HepG2 (cell line): ENCODE results near the gene NSD2. TPM values are rescaled to one million over a fixed set of nuclear protein-coding genes. Genes with fewer than 3 reads are reported as not detected.
A peak's percentile ranks its signal among the peaks of the same experiment; 100 is the strongest.

ENCODE experiments used
- CHD4 ChIP-seq: fragments of 200-600 bp; sonication (generic); IDR thresholded peaks from 2 replicates; pipeline ENCODE4 v1.7.0; 2017; ENCODE audit warnings: mild to moderate bottlenecking, low read length, borderline replicate concordance
- ELF1 ChIP-seq: sonication (generic); formaldehyde crosslinking; IDR thresholded peaks from 2 replicates; pipeline ENCODE4 v1.4.0; 2020; ENCODE audit warnings: missing genetic modification reagents
- FOXC1 ChIP-seq: sonication (generic); formaldehyde crosslinking; IDR thresholded peaks from 2 replicates; pipeline ENCODE4 v1.8.0; 2022; ENCODE audit warnings: mild to moderate bottlenecking, missing genetic modification reagents, borderline replicate concordance
- GABPA ChIP-seq, 2 experiments: IDR thresholded peaks; 2 replicates each; pipeline ENCODE4 v1.6.1; 2011 to 2016; ENCODE audit warnings: low read depth in 2 of 2, low read length in 1 of 2, missing biosample characterization in 1 of 2, missing genetic modification characterization in 1 of 2
- HNRNPL ChIP-seq: fragments of 200-400 bp; formaldehyde crosslinking; IDR thresholded peaks from 2 replicates; pipeline ENCODE4 v1.6.1; 2017; ENCODE audit warnings: mild to moderate bottlenecking, low read depth, low read length
- MIER3 ChIP-seq: IDR thresholded peaks from 2 replicates; pipeline ENCODE4 v1.6.1; 2016; ENCODE audit warnings: missing compliant biosample characterization, borderline replicate concordance
- NFE2L1 ChIP-seq: sonication (generic); formaldehyde crosslinking; IDR thresholded peaks from 2 replicates; pipeline ENCODE4 v1.4.0; 2020; ENCODE audit warnings: missing genetic modification reagents, mild to moderate bottlenecking, borderline replicate concordance
- NPAS2 ChIP-seq: sonication (generic); formaldehyde crosslinking; IDR thresholded peaks from 2 replicates; pipeline ENCODE4 v1.8.0; 2022; ENCODE audit warnings: mild to moderate bottlenecking, missing genetic modification reagents, borderline replicate concordance
- SP1 ChIP-seq, 2 experiments: fragments of 450-650 bp in 1 of 2; sonication (generic) in 1 of 2; formaldehyde crosslinking in 1 of 2; IDR thresholded peaks; 2 replicates each; pipeline versions ENCODE4 v1.4.0 to v1.6.1; 2016 to 2020; ENCODE audit warnings: missing genetic modification reagents in 1 of 2
- TARDBP ChIP-seq: sonication (generic); formaldehyde crosslinking; IDR thresholded peaks from 2 replicates; pipeline ENCODE4 v1.8.0; 2022; ENCODE audit warnings: mild to moderate bottlenecking, missing genetic modification reagents
- TBX3 ChIP-seq: fragments of 450-650 bp; IDR thresholded peaks from 2 replicates; pipeline ENCODE4 v1.6.1; 2017; ENCODE audit warnings: antibody characterized with exemption, mild to moderate bottlenecking, inconsistent platforms, borderline replicate concordance
- UBTF ChIP-seq: sonication (generic); formaldehyde crosslinking; IDR thresholded peaks from 2 replicates; pipeline ENCODE4 v1.4.0; 2020; ENCODE audit warnings: mild to moderate bottlenecking, missing genetic modification reagents
- YEATS2 ChIP-seq: sonication (generic); formaldehyde crosslinking; IDR thresholded peaks from 2 replicates; pipeline ENCODE4 v1.4.0; 2020; ENCODE audit warnings: missing genetic modification reagents, borderline replicate concordance
- ZFY ChIP-seq: sonication (generic); formaldehyde crosslinking; IDR thresholded peaks from 2 replicates; pipeline ENCODE4 v1.4.0; 2020; ENCODE audit warnings: missing genetic modification reagents
- ZHX1 ChIP-seq: sonication (generic); formaldehyde crosslinking; IDR thresholded peaks from 2 replicates; pipeline ENCODE4 v1.8.1; 2022; ENCODE audit warnings: low read depth, mild to moderate bottlenecking, missing genetic modification reagents
- ZNF460 ChIP-seq: sonication (generic); formaldehyde crosslinking; IDR thresholded peaks from 2 replicates; pipeline ENCODE4 v1.5.1; 2020; ENCODE audit warnings: missing genetic modification reagents, mild to moderate bottlenecking, borderline replicate concordance
- ZNF564 ChIP-seq: sonication (generic); formaldehyde crosslinking; IDR thresholded peaks from 2 replicates; pipeline ENCODE4 v1.8.1; 2023; ENCODE audit warnings: mild to moderate bottlenecking, missing genetic modification reagents
- ZNF614 ChIP-seq: IDR thresholded peaks from 2 replicates; pipeline ENCODE4 v1.6.1; 2018; ENCODE audit warnings: missing biosample characterization, missing genetic modification reagents, inconsistent platforms, borderline replicate concordance
- ZZZ3 ChIP-seq: sonication (generic); formaldehyde crosslinking; IDR thresholded peaks from 2 replicates; pipeline ENCODE4 v1.4.0; 2020; ENCODE audit warnings: missing genetic modification reagents, mild to moderate bottlenecking, borderline replicate concordance
- polyA plus RNA-seq, 8 experiments: library from polyadenylated mRNA; depleted of rRNA in 3 of 8; stranded (reverse) in 7 of 8; unstranded in 1 of 8; fragments of >200 nt; fragmentation: Illumina TruSeq in 4 of 8; extraction: Trizol in 4 of 8; gene quantifications; 2 replicates each; pipeline versions ENCODE4 v1.2.1 to v1.2.3, GENCODE V29; 2011 to 2016; ENCODE audit warnings: low read depth in 4 of 8, missing spikeins in 1 of 8, mixed read lengths in 1 of 8; ENCODE audit not compliant: insufficient read depth in 1 of 8
- total RNA-seq, 5 experiments: library from RNA; depleted of rRNA; stranded (reverse); fragments of >200 nt; fragmentation: Illumina TruSeq; extraction: Trizol; gene quantifications; 2 replicates each; pipeline ENCODE4 v1.2.3, GENCODE V29; 2016; ENCODE audit warnings: low read depth in 1 of 5
- TF ChIP-seq, protein P1 (sequence below): sonication (generic); formaldehyde crosslinking; IDR thresholded peaks from 2 replicates; pipeline ENCODE4 v1.4.0; 2020; ENCODE audit warnings: missing genetic modification reagents, low read depth, mild to moderate bottlenecking, borderline replicate concordance

The NSD2 gene
- total and polyA plus RNA-seq, 2 of the 13 experiments (the other 11 are each of a cell fraction or from before 2014, with no cell fraction given) = 22.0 to 65.9 TPM

- TF ChIP-seq ZFY (CRISPR knock-in tag) (peak; percentile 65), TARDBP (CRISPR knock-in tag) (no peak), CHD4 (no peak), GABPA (IDR thresholded peaks at IDR 0.05; ENCODE audit: low read depth, low read length) (no peak), GABPA (CRISPR knock-in tag; IDR thresholded peaks at IDR 0.05; ENCODE audit: low read depth) (no peak), ZZZ3 (no peak), NFE2L1 (no peak), TBX3 (no peak), ZHX1 (CRISPR knock-in tag) (no peak), SP1 (IDR thresholded peaks at IDR 0.05) (no peak), SP1 (CRISPR knock-in tag; IDR thresholded peaks at IDR 0.05) (no peak), ZNF614 (CRISPR knock-in tag) (peak; percentile 47; the same call in 1 of the 2 replicates), ZNF460 (CRISPR knock-in tag) (no peak), YEATS2 (CRISPR knock-in tag) (no peak), ELF1 (CRISPR knock-in tag) (no peak), HNRNPL (0 out of 2 replicates have a peak, but pooled peaks have one; percentile 22), ZNF564 (no peak), UBTF (CRISPR knock-in tag) (peak; percentile 45), MIER3 (CRISPR knock-in tag) (no peak), FOXC1 (CRISPR knock-in tag) (no peak), NPAS2 (CRISPR knock-in tag) (no peak)
- TF ChIP-seq, protein P1, sequence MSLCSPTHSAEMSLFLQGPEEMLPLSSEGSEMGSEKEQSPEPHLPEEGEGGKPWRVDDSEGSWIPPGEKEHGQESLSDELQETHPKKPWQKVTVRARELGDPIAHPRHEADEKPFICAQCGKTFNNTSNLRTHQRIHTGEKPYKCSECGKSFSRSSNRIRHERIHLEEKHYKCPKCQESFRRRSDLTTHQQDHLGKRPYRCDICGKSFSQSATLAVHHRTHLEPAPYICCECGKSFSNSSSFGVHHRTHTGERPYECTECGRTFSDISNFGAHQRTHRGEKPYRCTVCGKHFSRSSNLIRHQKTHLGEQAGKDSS = no peak
Observed at GRCh38 chr4:1864076-1865008, 6.9 kb upstream of the NSD2 start (continued).
